Mesenchymal stem cell (in vitro differentiated cells and primary cell): Measurements from ENCODE around the gene MACROD1.
A peak's percentile ranks its signal among the peaks of the same experiment; 100 is the strongest.

Experiments used
- DNase-seq: peaks from one replicate; pipeline ENCODE4 v3.0.0-alpha.2; 2013
- H2AFZ ChIP-seq: one replicate; pipeline ENCODE4 v1.6.1; 2013; ENCODE audit warnings: low read depth, mild to moderate bottlenecking, control low read depth, inconsistent platforms, low read length, moderate library complexity
- H2AK5ac ChIP-seq: 2 replicates; pipeline ENCODE4 v1.6.1; 2013; ENCODE audit warnings: low read length, moderate library complexity, mild to moderate bottlenecking, inconsistent platforms; ENCODE audit not compliant: severe bottlenecking
- H2BK120ac ChIP-seq: one replicate; pipeline ENCODE4 v1.6.1; 2013; ENCODE audit warnings: low read depth, mild to moderate bottlenecking, inconsistent platforms, low read length, moderate library complexity
- H2BK12ac ChIP-seq, 2 experiments: one replicate each; pipeline ENCODE4 v1.6.1; 2013; ENCODE audit warnings: inconsistent platforms in 2 of 2, low read length in 2 of 2, mild to moderate bottlenecking in 2 of 2, moderate library complexity in 2 of 2, control low read depth in 1 of 2
- H2BK15ac ChIP-seq: one replicate; pipeline ENCODE4 v1.6.1; 2013; ENCODE audit warnings: mild to moderate bottlenecking, low read depth, inconsistent platforms; ENCODE audit not compliant: poor library complexity, severe bottlenecking
- H2BK5ac ChIP-seq: 2 replicates; pipeline ENCODE4 v1.6.1; 2013; ENCODE audit warnings: low read depth, mild to moderate bottlenecking, low read length, control low read depth, inconsistent platforms; ENCODE audit not compliant: poor library complexity, severe bottlenecking
- H3K14ac ChIP-seq, 2 experiments: one replicate each; pipeline ENCODE4 v1.6.1; 2013; ENCODE audit warnings: inconsistent platforms in 2 of 2, low read length in 2 of 2, control low read depth in 1 of 2, mild to moderate bottlenecking in 1 of 2, moderate library complexity in 1 of 2
- H3K18ac ChIP-seq, 2 experiments: one replicate each; pipeline ENCODE4 v1.6.1; 2013; ENCODE audit warnings: inconsistent platforms in 2 of 2, low read length in 2 of 2, control low read depth in 1 of 2, low read depth in 1 of 2, mild to moderate bottlenecking in 1 of 2
- H3K23ac ChIP-seq, 2 experiments: one replicate each; pipeline ENCODE4 v1.6.1; 2013; ENCODE audit warnings: inconsistent platforms in 2 of 2, low read length in 2 of 2, mild to moderate bottlenecking in 2 of 2, moderate library complexity in 2 of 2, control low read depth in 1 of 2
- H3K27ac ChIP-seq: 2 replicates; pipeline ENCODE4 v1.5.1; 2013; ENCODE audit warnings: mild to moderate bottlenecking, moderate library complexity, low read length, control low read depth, inconsistent platforms; ENCODE audit not compliant: poor library complexity, severe bottlenecking
- H3K27me3 ChIP-seq, 2 experiments: 2 replicates each; pipeline versions ENCODE4 v1.6.1 to v1.7.0; 2013; ENCODE audit warnings: low read length in 2 of 2, mild to moderate bottlenecking in 2 of 2, moderate library complexity in 2 of 2, control low read depth in 1 of 2, inconsistent platforms in 1 of 2; ENCODE audit not compliant: control insufficient read depth in 1 of 2, insufficient read depth in 1 of 2
- H3K36me3 ChIP-seq, 2 experiments: 2 replicates each; pipeline versions ENCODE4 v1.6.1 to v1.7.0; 2013; ENCODE audit warnings: low read length in 2 of 2, control low read depth in 1 of 2, inconsistent platforms in 1 of 2, low read depth in 1 of 2, mild to moderate bottlenecking in 1 of 2; ENCODE audit not compliant: insufficient read depth in 2 of 2, control insufficient read depth in 1 of 2
- H3K4ac ChIP-seq, 2 experiments: one replicate each; pipeline ENCODE4 v1.6.1; 2013; ENCODE audit warnings: inconsistent platforms in 2 of 2, low read length in 2 of 2, mild to moderate bottlenecking in 2 of 2, moderate library complexity in 2 of 2, control low read depth in 1 of 2, low read depth in 1 of 2
- H3K4me1 ChIP-seq: 2 replicates; pipeline ENCODE4 v1.6.1; 2013; ENCODE audit warnings: low read depth, low read length, control low read depth; ENCODE audit not compliant: control insufficient read depth, insufficient read depth
- H3K4me2 ChIP-seq: 2 replicates; pipeline ENCODE4 v1.6.1; 2013; ENCODE audit warnings: low read length, mild to moderate bottlenecking, inconsistent platforms; ENCODE audit not compliant: poor library complexity, severe bottlenecking
- H3K4me3 ChIP-seq, 2 experiments: 2 replicates each; pipeline versions ENCODE4 v1.5.1 to v1.7.0; 2013; ENCODE audit warnings: low read length in 2 of 2, mild to moderate bottlenecking in 2 of 2, control low read depth in 1 of 2, low read depth in 1 of 2; ENCODE audit not compliant: insufficient read depth in 1 of 2
- H3K79me1 ChIP-seq: replicated peaks from 2 replicates; pipeline ENCODE4 v1.6.1; 2013; ENCODE audit warnings: mild to moderate bottlenecking, control low read depth, low read length, inconsistent platforms; ENCODE audit not compliant: poor library complexity, severe bottlenecking
- H3K9ac ChIP-seq: 2 replicates; pipeline ENCODE4 v1.7.0; 2013; ENCODE audit warnings: mild to moderate bottlenecking, low read length, moderate library complexity
- H3K9me3 ChIP-seq: 2 replicates; pipeline ENCODE4 v1.7.0; 2013; ENCODE audit warnings: mild to moderate bottlenecking, low read length; ENCODE audit not compliant: control insufficient read depth
- H4K8ac ChIP-seq: one replicate; pipeline ENCODE4 v1.6.1; 2013; ENCODE audit warnings: inconsistent platforms, mild to moderate bottlenecking, low read length, moderate library complexity
- H4K91ac ChIP-seq: one replicate; pipeline ENCODE4 v1.6.1; 2013; ENCODE audit warnings: mild to moderate bottlenecking, low read length, inconsistent platforms
- WGBS: methylation state at CpG from one replicate; pipeline ENCODE4 v1.1.7; 2013; ENCODE audit warnings: mixed read lengths; 5-methylcytosine and 5-hydroxymethylcytosine counted together

MACROD1 gene

GRCh38 chr11:64178951-64179639 is 13.2 kb upstream of the MACROD1 start:
- peaks cover 8% of the 10 kb centered on the region for H3K9me3 ChIP-seq
- H3K18ac ChIP-seq: no peak overlapping the region
- no peak overlapping the region for H3K4me3 ChIP-seq
- H3K14ac ChIP-seq: no peak overlapping the region
- no peak overlapping the region for H3K23ac ChIP-seq
- no peak overlapping the region for H2AFZ ChIP-seq
- H2BK12ac ChIP-seq: peak overlapping the region in 1 of 2 experiments; percentile 35
- H4K8ac ChIP-seq: no peak overlapping the region
- peaks cover 10% of the 10 kb centered on the region for H3K4me1 ChIP-seq
- H2AK5ac ChIP-seq: no peak overlapping the region
- H3K79me1 ChIP-seq: peaks cover 13% of the 10 kb centered on the region
- no peak overlapping the region for H2BK5ac ChIP-seq
- H3K4ac ChIP-seq: no peak overlapping the region
- H3K36me3 ChIP-seq: peaks cover 0 to 10% of the 10 kb centered on the region in 2 experiments
- DNase-seq: no peak
- H2BK15ac ChIP-seq: no peak overlapping the region
- no peak overlapping the region for H4K91ac ChIP-seq
- no peak overlapping the region for H3K9ac ChIP-seq
- H2BK120ac ChIP-seq: no peak overlapping the region
- H3K27me3 ChIP-seq: no peaks in the 10 kb centered on the region
- WGBS: 95% methylated on average over 12 of the region's 12 CpGs
- H3K27ac ChIP-seq: no peak overlapping the region
- H3K4me2 ChIP-seq: no peak overlapping the region

GRCh38 chr11:64178203-64178602 is 12.3 kb upstream of the MACROD1 start:
- H2AK5ac ChIP-seq: no peak overlapping the region
- DNase-seq: no peak
- no peak overlapping the region for H3K23ac ChIP-seq
- H3K27me3 ChIP-seq: no peaks in the 10 kb centered on the region
- no peak overlapping the region for H3K18ac ChIP-seq
- peaks cover 13% of the 10 kb centered on the region for H3K9me3 ChIP-seq
- H3K4me1 ChIP-seq: peaks cover 4% of the 10 kb centered on the region
- no peak overlapping the region for H2BK120ac ChIP-seq
- WGBS: 100% methylated on average over 1 of the region's 1 CpG
- H3K4ac ChIP-seq: no peak overlapping the region
- H4K8ac ChIP-seq: no peak overlapping the region
- H2BK15ac ChIP-seq: no peak overlapping the region
- H3K14ac ChIP-seq: no peak overlapping the region
- H4K91ac ChIP-seq: no peak overlapping the region
- no peak overlapping the region for H2BK12ac ChIP-seq
- H2AFZ ChIP-seq: no peak overlapping the region
- no peak overlapping the region for H2BK5ac ChIP-seq
- H3K4me3 ChIP-seq: no peak overlapping the region
- no peak overlapping the region for H3K9ac ChIP-seq
- H3K4me2 ChIP-seq: no peak overlapping the region
- H3K27ac ChIP-seq: no peak overlapping the region
- H3K36me3 ChIP-seq: peaks cover 0 to 10% of the 10 kb centered on the region in 2 experiments
- H3K79me1 ChIP-seq: peaks cover 7% of the 10 kb centered on the region

DNA sequence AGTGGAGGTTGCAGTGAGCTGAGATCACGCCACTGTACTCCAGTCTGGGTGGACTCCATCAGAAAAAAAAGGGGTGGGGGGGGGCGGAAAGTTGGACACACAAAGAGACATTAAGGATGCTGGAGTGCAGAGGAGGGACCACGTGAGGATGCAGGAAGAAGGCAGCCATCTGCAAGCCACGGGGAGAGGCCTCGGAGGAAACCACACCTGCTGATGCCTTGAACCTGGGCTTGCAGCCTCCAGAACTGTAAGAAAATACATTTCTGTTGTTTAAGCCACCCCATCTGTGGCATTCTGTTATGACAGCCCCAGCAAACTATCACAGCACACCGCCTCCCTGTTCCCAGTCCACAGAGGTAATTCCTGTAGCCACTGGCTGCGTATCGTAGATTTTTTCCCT is 10.8 kb upstream of the MACROD1 start:
- WGBS: 86% methylated on average over 7 of the region's 8 CpGs
- no peak overlapping the region for H3K4ac ChIP-seq
- no peak overlapping the region for H2BK12ac ChIP-seq
- H3K27ac ChIP-seq: no peak overlapping the region
- no peak overlapping the region for H2AFZ ChIP-seq
- no peak overlapping the region for H2BK5ac ChIP-seq
- H2BK15ac ChIP-seq: no peak overlapping the region
- no peak overlapping the region for H3K18ac ChIP-seq
- peaks cover 0 to 10% of the 10 kb centered on the region in 2 experiments for H3K36me3 ChIP-seq
- no peak for DNase-seq
- no peak overlapping the region for H4K91ac ChIP-seq
- H2AK5ac ChIP-seq: no peak overlapping the region
- H3K14ac ChIP-seq: no peak overlapping the region
- H3K79me1 ChIP-seq: peaks cover 7% of the 10 kb centered on the region
- H3K4me3 ChIP-seq: no peak overlapping the region
- H3K27me3 ChIP-seq: no peaks in the 10 kb centered on the region
- no peak overlapping the region for H3K9ac ChIP-seq
- H3K23ac ChIP-seq: no peak overlapping the region
- no peak overlapping the region for H4K8ac ChIP-seq
- peaks cover 13% of the 10 kb centered on the region for H3K9me3 ChIP-seq
- no peak overlapping the region for H2BK120ac ChIP-seq
- peaks cover 4% of the 10 kb centered on the region for H3K4me1 ChIP-seq
- no peak overlapping the region for H3K4me2 ChIP-seq

GRCh38 chr11:64173616-64174355 is 7.9 kb upstream of the MACROD1 start:
- Histone ChIP-seq H3K27ac (no peak overlapping the region), H3K4me1 (no peaks in the 10 kb centered on the region), H2BK120ac (no peak overlapping the region), H4K91ac (no peak overlapping the region), H3K9me3 (peaks cover 13% of the 10 kb centered on the region), H4K8ac (no peak overlapping the region), H2BK15ac (no peak overlapping the region), H3K18ac (no peak overlapping the region), H2AFZ (peak overlapping the region; percentile 4), H2AK5ac (no peak overlapping the region), H3K27me3 (no peaks in the 10 kb centered on the region), H3K14ac (no peak overlapping the region), H3K4me3 (no peak overlapping the region), H3K4ac (no peak overlapping the region), H2BK5ac (no peak overlapping the region), H3K4me2 (no peak overlapping the region), H3K9ac (no peak overlapping the region), H2BK12ac (peak overlapping the region in 1 of 2 experiments; percentile 63), H3K79me1 (no peaks in the 10 kb centered on the region), H3K36me3 (peaks cover 0 to 5% of the 10 kb centered on the region in 2 experiments), H3K23ac (no peak overlapping the region)
- 92% methylated on average over 4 of the region's 4 CpGs for WGBS
- peak; percentile 36 for DNase-seq
